Activated CD4-positive, alpha-beta T cell treated with anti-CD3 and anti-CD28 coated beads for 24 hours (primary cell): ENCODE measurements around the gene BDP1.
"Not testable (repeated sequence)": the region's sequence is repeated elsewhere in the genome, so short reads cannot be mapped to it uniquely, and the experiment has no call there.

Experiments
- DNase-seq, 2 donors: peaks; one replicate each; pipeline ENCODE4 v3.0.0-alpha.2; 2020; ENCODE audit warnings: low read depth in 2 of 2

Gene BDP1

GRCh38 chr5:71460693-71461092 lies 5.2 kb downstream of the BDP1 start:
- no peak for DNase-seq

DNA sequence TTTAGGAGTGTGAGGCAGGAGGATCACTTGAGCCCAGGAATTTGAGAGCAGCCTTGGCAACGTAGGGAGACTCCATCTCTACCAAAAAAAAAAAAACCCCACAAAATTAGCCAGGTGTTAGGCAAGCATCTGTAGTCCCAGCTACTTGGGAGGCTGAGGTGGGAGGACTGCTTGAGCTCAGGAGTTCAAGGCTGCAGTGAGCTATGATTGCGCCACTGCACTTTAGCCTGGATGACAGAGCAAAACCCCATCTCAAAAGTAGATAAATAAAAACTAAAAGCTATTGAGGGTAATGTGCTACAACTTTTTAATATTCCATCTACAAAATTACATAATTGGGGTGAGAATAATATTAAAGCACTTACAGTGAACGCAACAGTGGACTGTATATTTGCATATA lies 5.9 kb downstream of the BDP1 start:
- DNase-seq, result no peak

GRCh38 chr5:71471193-71471592 lies 15.7 kb downstream of the BDP1 start:
- DNase-seq, result no peak

DNA sequence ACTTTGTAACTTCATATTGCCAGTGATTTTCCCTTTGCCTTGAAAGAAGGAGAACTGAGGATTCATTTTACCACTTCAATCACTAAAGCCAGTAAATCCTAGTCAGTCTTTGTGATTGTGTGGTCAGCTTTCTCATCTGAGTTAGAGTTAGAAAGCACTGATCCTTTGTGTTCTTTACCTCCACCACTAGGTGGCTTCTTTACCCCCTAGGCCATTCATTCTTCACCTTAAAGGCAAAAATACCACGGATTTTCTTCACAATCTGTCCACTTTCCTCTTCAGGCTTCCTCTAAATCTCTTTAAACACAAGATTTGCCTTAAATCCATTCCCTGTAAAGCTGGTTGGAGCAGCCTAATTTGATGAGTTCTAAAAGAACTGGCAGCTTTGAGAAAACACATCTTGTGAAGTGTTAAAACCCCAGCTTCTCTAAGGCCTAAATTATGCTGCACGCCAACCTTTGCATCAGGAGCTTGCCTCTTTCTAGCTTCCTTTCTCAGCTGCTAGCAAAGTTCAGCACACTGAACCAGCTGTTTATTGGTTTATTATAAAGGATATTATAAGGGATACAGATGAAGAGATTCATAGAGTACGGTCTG lies 20.4 kb downstream of the BDP1 start:
- no peak for DNase-seq

DNA sequence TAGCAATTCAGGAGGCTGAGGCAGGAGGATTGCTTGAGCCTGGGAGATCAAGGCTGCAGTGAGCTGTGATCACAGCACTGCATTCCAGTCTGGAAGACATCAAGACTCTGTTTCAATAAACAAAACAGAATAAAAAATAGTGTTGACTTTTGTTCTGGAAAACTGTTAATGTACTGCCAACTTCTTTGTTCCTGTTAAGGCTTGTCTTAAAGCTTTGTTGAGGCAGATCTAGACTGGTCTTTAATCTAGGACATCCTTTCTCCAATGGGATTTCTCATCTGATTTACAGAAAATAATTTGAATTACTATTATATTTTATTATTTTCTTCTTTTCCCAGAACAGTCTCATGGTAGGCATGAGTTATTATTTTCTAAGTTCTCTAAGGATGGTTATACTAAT lies 26.0 kb downstream of the BDP1 start:
- DNase-seq, result no peak

DNA sequence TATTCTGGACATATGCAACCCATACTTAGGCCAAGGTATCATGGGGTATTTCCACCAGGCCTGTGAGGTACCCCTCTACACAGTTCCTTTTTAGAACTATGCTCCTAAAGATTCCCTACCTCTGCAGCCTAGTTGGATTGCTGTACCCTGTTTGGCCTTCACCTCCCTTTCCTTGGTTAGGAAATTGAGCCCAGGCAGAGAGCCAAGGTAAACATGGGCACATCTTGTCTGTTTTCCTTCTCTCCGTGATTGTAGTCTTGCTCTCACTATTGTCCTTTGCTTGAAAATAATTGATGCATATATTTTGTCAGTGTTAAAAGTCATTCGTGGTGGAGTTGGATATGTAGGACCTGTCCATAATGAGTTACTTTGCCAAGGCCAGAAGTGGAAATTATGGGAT lies 26.7 kb downstream of the BDP1 start:
- DNase-seq, result no peak

DNA sequence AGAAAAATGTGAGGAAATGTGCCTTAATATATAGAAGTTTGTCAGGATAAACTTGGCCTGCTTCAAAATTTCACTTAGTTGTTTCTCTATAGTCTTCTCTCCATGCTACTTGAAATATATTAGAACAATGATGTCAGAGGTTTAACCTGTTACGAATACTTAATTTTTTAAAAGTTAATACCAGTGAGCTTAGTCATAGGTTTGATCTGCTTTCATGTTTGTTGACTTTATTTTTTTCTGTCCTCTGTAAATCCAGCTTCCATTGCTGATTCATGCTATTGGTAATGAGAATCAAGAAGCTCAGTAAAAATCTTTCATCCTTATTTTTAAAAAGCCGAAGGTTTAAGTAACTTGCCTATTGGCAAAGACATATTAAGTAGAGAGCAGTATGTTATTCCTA lies 27.9 kb downstream of the BDP1 start:
- DNase-seq, result no peak

- no peak for DNase-seq
These were observed 37.6 kb downstream of the BDP1 start for GRCh38 chr5:71492817-71493615.

DNA sequence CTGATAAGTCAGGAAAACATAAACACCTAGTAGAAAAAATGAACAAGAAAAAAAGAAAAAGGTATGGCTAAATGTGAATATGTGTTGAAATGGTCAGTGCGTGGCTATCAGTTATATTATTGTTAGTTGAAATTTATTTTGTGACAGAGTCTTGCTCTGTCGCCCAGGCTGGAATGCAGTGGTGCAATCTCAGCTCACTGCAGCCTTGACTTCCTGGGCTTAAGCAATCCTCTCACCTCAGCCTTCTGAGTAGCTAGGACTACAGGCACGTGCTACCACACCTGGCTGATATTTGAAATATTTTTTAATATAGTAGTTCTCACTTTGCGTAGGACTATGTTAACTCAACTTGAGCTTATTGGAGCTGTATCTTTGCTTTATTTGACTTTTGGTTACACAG lies 38.8 kb downstream of the BDP1 start:
- DNase-seq, result not testable (repeated sequence)

GRCh38 chr5:71498756-71499155 lies 43.3 kb downstream of the BDP1 start:
- DNase-seq, result not testable (repeated sequence)

DNA sequence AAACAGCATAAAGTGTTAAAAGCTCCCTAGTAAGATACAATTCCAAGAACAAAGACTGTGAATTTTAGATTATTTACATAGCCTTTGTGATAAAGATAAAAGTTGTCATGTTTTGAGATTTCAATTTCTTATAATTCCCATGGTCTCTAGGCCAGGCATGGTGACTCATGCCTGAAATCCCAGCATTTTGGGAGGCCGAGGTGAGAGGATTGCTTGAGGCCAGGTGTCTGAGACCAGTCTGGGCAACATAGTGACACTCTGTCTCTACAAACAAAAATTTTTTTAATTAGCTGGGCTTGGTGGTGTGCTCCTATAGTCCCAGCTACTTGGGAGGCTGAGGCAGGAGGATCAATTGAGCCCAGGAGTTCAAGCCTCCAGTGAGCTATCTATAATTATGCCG lies 48.1 kb downstream of the BDP1 start:
- DNase-seq, result no peak

DNA sequence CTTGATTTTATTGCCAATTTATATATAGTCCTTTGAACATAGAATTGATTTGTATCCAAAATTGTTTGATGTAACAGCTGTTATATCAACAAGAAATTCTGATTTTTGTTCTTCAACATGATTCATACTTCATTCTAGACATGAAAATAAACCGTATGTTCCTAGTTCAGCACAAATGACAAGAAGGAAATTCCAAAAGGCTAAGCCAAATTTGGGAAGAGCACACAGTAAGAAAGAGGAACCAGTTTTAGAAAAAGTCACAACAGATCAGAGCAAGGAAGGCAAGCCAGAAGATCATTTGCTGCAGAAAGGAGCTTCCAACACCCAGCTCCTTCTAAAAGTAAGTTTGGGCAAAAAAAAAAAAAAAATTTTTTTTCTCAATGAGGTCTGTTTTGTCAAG lies 66.7 kb downstream of the BDP1 start:
- no peak for DNase-seq

DNA sequence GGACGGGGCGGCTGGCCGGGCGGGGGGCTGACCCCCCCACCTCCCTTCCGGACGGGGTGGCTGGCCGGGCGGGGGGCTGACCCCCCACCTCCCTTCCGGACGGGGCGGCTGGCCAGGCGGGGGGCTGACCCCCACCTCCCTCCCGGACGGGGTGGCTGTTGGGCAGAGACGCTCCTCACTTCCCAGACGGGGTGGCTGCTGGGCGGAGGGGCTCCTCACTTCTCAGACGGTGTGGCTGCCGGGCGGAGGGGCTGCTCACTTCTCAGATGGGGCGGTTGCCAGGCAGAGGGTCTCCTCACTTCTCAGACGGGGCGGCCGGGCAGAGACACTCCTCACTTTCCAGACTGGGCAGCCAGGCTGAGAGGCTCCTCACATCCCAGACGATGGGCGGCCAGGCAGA lies 70.2 kb downstream of the BDP1 start:
- DNase-seq, result not testable (repeated sequence)

GRCh38 chr5:71528206-71528605 lies 72.8 kb downstream of the BDP1 start:
- no peak for DNase-seq

GRCh38 chr5:71529682-71530081 lies 74.2 kb downstream of the BDP1 start:
- no peak for DNase-seq

DNA sequence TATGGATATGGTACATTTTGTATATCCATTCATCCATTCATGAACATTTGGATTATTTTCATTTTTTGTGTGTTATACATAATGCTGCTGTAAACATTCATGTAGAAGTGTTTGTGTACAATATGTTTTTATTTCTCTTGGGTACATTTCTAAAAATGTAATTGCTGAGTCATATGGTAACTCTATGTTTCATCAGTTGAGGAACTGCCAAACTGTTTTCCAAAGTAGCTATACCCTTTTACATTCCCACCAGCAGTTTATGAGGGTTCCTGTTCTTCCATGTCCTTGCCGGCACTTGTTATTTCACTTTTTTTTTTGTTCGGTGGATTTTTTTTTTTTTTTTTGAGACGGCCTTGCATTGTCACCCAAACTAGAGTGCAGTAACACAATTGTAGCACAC lies 77.7 kb downstream of the BDP1 start:
- no peak for DNase-seq

DNA sequence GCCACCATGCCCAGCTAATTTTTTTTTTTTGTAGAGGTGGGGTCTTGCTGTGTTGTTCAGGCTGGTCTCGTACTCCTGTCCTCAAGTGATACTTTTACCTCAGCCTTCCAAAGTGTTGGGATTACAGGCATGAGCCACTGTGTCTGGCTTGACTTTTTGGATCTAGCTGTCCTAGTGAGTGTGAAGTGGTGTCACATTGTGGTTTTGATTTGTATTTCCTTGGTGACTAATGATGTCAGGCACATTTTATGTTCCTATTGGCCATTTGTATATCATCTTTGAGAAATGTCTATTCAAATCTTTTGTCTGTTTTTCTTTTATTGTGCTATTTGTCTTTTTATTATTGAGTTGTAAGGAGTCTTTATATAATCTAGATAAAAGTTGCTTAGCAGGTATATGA lies 78.2 kb downstream of the BDP1 start:
- DNase-seq, result no peak

DNA sequence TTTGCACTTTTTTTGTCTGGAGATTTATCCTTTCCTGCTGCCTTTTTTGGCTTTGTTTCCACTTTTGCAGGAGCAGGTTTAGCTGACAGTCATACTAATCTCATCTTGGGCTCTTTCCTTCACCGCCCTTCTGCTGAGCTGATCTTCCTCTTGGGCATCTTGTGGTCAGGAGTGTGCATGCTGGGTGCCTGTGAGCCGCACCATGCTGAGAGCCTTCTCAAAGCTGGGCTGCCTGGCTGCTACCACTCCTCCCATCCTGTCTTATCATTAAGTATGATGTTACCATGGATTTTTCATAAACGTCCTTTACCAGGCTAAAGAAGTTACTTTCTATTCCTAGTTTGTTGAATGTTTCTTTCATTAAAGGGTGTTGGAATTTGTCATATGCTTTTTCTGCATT lies 82.2 kb downstream of the BDP1 start:
- no peak for DNase-seq

DNA sequence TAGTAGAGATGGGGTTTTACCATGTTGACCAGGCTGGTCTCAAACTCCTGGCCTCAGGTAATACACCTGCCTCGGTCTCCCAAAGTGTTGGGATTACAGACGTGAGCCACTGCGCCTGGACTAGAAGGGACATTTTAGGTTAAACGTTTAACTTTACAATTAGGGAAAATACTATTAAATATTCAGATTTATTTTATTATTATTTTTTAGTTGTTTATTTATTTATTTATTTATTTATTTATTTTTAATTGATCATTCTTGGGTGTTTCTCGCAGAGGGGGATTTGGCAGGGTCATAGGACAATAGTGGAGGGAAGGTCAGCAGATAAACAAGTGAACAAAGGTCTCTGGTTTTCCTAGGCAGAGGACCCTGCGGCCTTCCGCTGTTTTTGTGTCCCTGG lies 95.4 kb downstream of the BDP1 start:
- DNase-seq, result not testable (repeated sequence)

- DNase-seq, result not testable (repeated sequence)
These were observed 96.1 kb downstream of the BDP1 start for GRCh38 chr5:71551582-71551981.

DNA sequence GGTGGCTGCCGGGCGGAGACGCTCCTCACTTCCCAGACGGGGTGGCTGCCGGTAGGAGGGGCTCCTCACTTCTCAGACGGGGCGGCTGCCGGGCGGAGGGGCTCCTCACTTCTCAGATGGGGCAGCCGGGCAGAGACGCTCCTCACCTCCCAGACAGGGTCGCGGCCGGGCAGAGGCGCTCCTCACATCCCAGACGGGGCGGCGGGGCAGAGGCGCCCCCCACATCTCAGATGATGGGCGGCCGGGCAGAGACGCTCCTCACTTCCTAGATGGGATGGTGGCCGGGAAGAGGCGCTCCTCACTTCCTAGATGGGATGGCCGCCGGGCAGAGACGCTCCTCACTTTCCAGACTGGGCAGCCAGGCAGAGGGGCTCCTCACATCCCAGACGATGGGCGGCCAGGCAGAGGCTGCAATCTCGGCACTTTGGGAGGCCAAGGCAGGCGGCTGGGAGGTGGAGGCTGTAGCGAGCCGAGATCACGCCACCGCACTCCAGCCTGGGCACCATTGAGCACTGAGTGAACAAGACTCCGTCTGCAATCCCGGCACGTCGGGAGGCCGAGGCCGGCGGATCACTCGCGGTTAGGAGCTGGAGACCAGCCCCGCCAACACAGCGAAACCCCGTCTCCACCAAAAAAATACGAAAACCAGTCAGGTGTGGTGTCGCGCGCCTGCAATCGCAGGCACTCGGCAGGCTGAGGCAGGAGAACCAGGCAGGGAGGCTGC lies 96.7 kb downstream of the BDP1 start:
- not testable (repeated sequence) for DNase-seq

DNA sequence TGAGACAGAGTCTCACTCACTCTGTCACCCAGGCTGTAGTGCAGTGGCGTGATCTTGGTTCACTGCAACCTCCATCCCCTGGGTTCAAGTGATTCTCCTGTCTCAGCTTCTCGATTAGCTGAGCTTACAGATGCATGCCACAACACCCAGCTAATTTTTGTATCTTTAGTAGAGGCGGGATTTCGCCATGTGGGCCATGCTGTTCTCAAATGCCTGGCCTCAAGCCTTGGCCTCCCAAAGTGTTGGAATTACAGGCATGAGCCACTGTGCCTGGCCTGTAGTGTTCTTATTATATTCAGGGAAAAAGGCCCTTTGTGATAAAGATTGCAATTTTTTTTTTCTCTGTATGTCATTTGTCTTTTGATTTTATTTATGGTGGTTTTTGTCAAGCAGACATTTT lies 107.7 kb downstream of the BDP1 start:
- DNase-seq, result no peak

GRCh38 chr5:71564895-71565294 lies 109.4 kb downstream of the BDP1 start:
- no peak for DNase-seq
